NCI-H1436 treated with DMSO at 0.1 percent for 48 hours (cell line): Measurements from ENCODE around the gene KLHL29.

Experiments
- DNase-seq: peaks from one replicate; lab custom pipeline; 2025; lab: John Stamatoyannopoulos, UW

Gene KLHL29

GRCh38 chr2:23593752-23594459 lies 208.9 kb downstream of the KLHL29 start:
- no peak for DNase-seq

- no peak for DNase-seq
These were observed 209.5 kb downstream of the KLHL29 start for GRCh38 chr2:23594460-23594825.

- DNase-seq: no peak
These were observed 210.0 kb downstream of the KLHL29 start for GRCh38 chr2:23595021-23595420.

GRCh38 chr2:23595601-23596251 lies 210.7 kb downstream of the KLHL29 start:
- no peak for DNase-seq

GRCh38 chr2:23596316-23596885 lies 211.4 kb downstream of the KLHL29 start:
- DNase-seq: no peak

GRCh38 chr2:23597687-23598086 lies 212.7 kb downstream of the KLHL29 start:
- no peak for DNase-seq

- DNase-seq: no peak
These were observed 214.0 kb downstream of the KLHL29 start for GRCh38 chr2:23599006-23599405.

GRCh38 chr2:23599667-23600066 lies 214.7 kb downstream of the KLHL29 start:
- DNase-seq: peak; percentile 36

GRCh38 chr2:23600346-23600745 lies 215.4 kb downstream of the KLHL29 start:
- DNase-seq: peak; percentile 44

- no peak for DNase-seq
These were observed 216.5 kb downstream of the KLHL29 start for GRCh38 chr2:23601301-23601965.

- no peak for DNase-seq
These were observed 217.1 kb downstream of the KLHL29 start for GRCh38 chr2:23602116-23602515.

GRCh38 chr2:23603156-23603555 lies 218.2 kb downstream of the KLHL29 start:
- DNase-seq: no peak

- no peak for DNase-seq
These were observed 218.6 kb downstream of the KLHL29 start for GRCh38 chr2:23603581-23603980.

- DNase-seq: no peak
These were observed 219.8 kb downstream of the KLHL29 start for GRCh38 chr2:23604731-23605130.

- DNase-seq: no peak
These were observed 220.3 kb downstream of the KLHL29 start for GRCh38 chr2:23605236-23605635.

GRCh38 chr2:23606196-23606595 lies 221.2 kb downstream of the KLHL29 start:
- no peak for DNase-seq

- DNase-seq: no peak
These were observed 222.0 kb downstream of the KLHL29 start for GRCh38 chr2:23606968-23607367.

- DNase-seq: no peak
These were observed 222.9 kb downstream of the KLHL29 start for GRCh38 chr2:23607925-23608324.

GRCh38 chr2:23609254-23609653 lies 224.3 kb downstream of the KLHL29 start:
- DNase-seq: no peak

- no peak for DNase-seq
These were observed 226.9 kb downstream of the KLHL29 start for GRCh38 chr2:23611839-23612238.

GRCh38 chr2:23614701-23615100 lies 229.7 kb downstream of the KLHL29 start:
- no peak for DNase-seq

GRCh38 chr2:23615216-23616020 lies 230.4 kb downstream of the KLHL29 start:
- no peak for DNase-seq
